ENCODE results near the gene CYSLTR1. TPM values are rescaled to one million over a fixed set of nuclear protein-coding genes. Genes with fewer than 3 reads are reported as not detected.
"Not testable (repeated sequence)": the region's sequence is repeated elsewhere in the genome, so short reads cannot be mapped to it uniquely, and the experiment has no call there.

CYSLTR1 gene
- total RNA-seq, 1 donor from 2014 or later: 1.2 TPM

DNA sequence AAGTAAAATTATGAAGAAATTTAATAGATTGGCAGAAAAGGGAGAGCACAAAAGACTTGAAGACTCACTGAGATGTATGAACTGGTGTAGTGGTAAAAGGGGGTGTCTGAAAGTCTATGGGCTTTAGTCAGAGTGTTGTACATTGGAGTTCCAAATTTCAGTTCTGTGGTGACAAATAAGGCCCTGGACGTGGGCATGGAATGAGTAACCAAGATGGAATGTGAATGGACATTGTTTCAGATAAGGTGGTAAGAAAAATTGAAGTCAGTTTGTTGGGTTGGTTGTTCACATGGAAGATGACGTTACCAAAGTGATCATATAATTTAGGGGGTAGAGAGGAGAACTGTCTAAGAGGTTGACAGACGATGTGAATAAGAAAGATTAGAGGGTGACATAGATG, 13.9 kb downstream of the CYSLTR1 start:
- TF ChIP-seq, protein P1, sequence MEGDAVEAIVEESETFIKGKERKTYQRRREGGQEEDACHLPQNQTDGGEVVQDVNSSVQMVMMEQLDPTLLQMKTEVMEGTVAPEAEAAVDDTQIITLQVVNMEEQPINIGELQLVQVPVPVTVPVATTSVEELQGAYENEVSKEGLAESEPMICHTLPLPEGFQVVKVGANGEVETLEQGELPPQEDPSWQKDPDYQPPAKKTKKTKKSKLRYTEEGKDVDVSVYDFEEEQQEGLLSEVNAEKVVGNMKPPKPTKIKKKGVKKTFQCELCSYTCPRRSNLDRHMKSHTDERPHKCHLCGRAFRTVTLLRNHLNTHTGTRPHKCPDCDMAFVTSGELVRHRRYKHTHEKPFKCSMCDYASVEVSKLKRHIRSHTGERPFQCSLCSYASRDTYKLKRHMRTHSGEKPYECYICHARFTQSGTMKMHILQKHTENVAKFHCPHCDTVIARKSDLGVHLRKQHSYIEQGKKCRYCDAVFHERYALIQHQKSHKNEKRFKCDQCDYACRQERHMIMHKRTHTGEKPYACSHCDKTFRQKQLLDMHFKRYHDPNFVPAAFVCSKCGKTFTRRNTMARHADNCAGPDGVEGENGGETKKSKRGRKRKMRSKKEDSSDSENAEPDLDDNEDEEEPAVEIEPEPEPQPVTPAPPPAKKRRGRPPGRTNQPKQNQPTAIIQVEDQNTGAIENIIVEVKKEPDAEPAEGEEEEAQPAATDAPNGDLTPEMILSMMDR (IDR thresholded peaks at IDR 0.05; ENCODE audit: borderline replicate concordance): no peak

DNA sequence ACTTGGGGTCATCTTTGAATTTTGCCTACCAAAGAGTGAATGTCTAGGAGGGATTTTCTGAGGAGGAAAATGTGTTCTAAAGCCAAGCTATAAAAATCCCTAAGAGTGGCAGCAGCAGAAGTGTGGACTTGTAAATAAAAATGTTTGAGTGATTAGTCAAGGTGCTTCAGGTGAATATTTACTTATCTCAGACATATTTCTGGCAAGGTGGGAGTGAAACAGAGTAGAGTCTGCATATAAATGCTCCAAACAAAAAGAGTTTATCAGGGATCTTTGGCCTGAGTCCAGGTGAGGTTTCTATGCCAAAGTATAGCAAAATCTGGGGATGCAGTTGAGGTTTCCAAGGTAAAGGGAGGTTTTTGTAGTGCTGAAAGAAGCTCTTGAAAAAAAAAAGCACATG, 19.7 kb downstream of the CYSLTR1 start:
- DNase-seq: no peak
- intact Hi-C loops (cut with micrococcal nuclease): no loop called here
- Histone ChIP-seq H3K4me1 (no peaks in the 10 kb centered on the region), H3K4me3 (no peak overlapping the region), H3K27me3 (ENCODE audit: low read depth) (no peaks in the 10 kb centered on the region), H3K27ac (replicated peaks) (no peak overlapping the region), H3K36me3 (no peaks in the 10 kb centered on the region), H3K9me3 (replicated peaks) (no peaks in the 10 kb centered on the region)
- TF ChIP-seq, protein P1 (IDR thresholded peaks at IDR 0.05; ENCODE audit: borderline replicate concordance): no peak

More for the DNA sequence above, 13.9 kb downstream of the CYSLTR1 start:
- no peaks in the 10 kb centered on the region for H3K27me3 ChIP-seq (ENCODE audit: low read depth)
- no peak overlapping the region for H3K4me3 ChIP-seq
- H3K4me1 ChIP-seq: no peaks in the 10 kb centered on the region
- H3K9me3 ChIP-seq (replicated peaks): no peaks in the 10 kb centered on the region
- no peaks in the 10 kb centered on the region for H3K36me3 ChIP-seq
- H3K27ac ChIP-seq (replicated peaks): no peak overlapping the region
- no peak for DNase-seq
- intact Hi-C loops (cut with micrococcal nuclease): no loop called here

DNA sequence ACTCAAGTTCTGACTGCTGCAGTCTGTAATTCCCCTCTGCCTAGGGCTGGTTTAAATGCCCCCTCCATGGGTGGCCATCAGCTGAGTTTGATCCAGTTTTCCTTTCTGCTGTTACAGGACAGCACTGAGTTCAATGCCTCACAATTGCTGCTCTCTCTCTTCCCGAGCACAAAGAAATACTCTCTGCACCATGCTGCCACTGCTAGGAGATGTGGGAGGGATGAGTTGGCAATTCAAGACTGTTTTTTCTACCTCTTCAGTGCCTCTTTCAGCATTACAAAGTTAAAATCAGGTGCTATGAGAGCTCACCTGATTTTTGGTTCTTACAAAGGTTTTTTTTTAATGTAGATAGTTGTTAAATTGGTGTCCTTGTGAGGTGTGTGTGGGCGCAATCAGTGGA, 24.3 kb downstream of the CYSLTR1 start:
- Histone ChIP-seq H3K4me3 (no peak overlapping the region), H3K27ac (replicated peaks) (no peak overlapping the region), H3K27me3 (ENCODE audit: low read depth) (no peaks in the 10 kb centered on the region), H3K36me3 (no peaks in the 10 kb centered on the region), H3K4me1 (no peaks in the 10 kb centered on the region), H3K9me3 (replicated peaks) (peaks cover 27% of the 10 kb centered on the region)
- intact Hi-C loops (cut with micrococcal nuclease): no loop called here
- DNase-seq: no peak
- TF ChIP-seq, protein P1 (IDR thresholded peaks at IDR 0.05; ENCODE audit: borderline replicate concordance): no peak

DNA sequence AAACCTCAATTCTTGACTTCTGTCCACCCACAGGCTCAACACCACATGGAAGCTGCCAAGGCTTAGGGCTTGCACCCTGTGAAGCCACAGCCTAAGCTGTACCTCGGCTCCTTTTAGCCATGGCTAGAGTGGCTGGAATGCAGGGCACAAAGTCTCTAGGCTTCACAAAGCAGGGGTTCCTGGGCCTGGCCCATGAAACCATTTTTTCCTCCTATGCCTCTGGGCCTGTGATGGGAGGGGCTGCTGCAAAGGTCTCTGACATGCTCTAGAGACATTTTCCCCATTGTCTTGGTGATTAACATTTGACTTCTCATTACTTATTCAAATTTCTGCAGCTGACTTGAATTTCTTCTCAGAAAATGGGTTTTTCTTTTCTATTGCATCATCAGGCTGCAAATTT, 26.5 kb downstream of the CYSLTR1 start:
- H3K36me3 ChIP-seq; H3K27ac ChIP-seq (replicated peaks); H3K27me3 ChIP-seq (ENCODE audit: low read depth); intact Hi-C loops (cut with micrococcal nuclease); H3K4me3 ChIP-seq; H3K4me1 ChIP-seq; DNase-seq: not testable (repeated sequence)
- peaks cover 30% of the 10 kb centered on the region for H3K9me3 ChIP-seq (replicated peaks)

DNA sequence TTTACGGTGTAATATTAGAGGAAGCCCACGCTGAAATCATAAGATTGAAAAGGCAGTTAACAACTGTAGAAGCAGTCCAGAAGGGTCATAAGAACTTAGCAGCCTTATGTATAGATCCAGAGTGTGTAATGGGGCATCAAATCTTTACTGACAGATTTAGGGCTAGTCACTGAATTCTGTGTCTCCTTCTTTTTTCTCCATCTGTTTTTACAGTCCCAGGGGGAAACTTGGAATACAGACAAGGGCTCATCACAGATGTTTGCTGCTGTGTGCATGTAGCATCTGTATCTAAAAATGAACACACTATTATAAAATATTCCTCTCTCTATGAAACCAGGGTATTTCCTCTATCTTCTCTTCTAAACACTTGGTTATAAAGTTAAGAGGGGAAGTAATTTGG, 43.9 kb downstream of the CYSLTR1 start:
- Histone ChIP-seq H3K36me3 (no peaks in the 10 kb centered on the region), H3K27me3 (ENCODE audit: low read depth) (no peaks in the 10 kb centered on the region), H3K9me3 (replicated peaks) (peaks cover 14% of the 10 kb centered on the region), H3K4me1 (no peaks in the 10 kb centered on the region), H3K27ac (replicated peaks) (no peak overlapping the region), H3K4me3 (no peak overlapping the region)
- TF ChIP-seq, protein P1 (IDR thresholded peaks at IDR 0.05; ENCODE audit: borderline replicate concordance): no peak
- intact Hi-C loops (cut with micrococcal nuclease): no loop called here
- DNase-seq: no peak

DNA sequence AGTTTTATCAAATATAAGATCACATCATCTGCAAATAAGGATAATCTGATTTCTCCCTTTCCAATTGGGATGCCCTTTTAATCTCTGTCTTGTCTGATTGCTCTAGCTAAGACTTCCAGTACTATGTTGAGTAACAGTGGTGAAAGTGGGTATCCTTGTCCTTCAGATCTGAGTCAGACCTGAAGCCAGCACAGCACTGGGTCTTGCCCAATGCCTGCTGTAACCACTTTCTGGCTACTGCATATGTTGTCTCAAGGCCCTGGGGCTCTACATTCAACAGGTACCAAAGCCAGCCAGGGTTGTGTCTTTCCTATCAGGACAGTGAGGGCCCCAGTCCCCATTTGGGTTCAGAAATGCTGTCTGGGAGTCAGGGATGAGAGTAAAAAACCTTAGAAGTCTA, 90.3 kb downstream of the CYSLTR1 start:
- Histone ChIP-seq H3K4me3 (no peak overlapping the region), H3K36me3 (no peaks in the 10 kb centered on the region), H3K9me3 (replicated peaks) (no peaks in the 10 kb centered on the region), H3K27ac (replicated peaks) (no peak overlapping the region), H3K27me3 (ENCODE audit: low read depth) (no peaks in the 10 kb centered on the region), H3K4me1 (no peaks in the 10 kb centered on the region)
- intact Hi-C loops (cut with micrococcal nuclease): no loop called here
- TF ChIP-seq, protein P1 (IDR thresholded peaks at IDR 0.05; ENCODE audit: borderline replicate concordance): no peak
- DNase-seq: no peak

DNA sequence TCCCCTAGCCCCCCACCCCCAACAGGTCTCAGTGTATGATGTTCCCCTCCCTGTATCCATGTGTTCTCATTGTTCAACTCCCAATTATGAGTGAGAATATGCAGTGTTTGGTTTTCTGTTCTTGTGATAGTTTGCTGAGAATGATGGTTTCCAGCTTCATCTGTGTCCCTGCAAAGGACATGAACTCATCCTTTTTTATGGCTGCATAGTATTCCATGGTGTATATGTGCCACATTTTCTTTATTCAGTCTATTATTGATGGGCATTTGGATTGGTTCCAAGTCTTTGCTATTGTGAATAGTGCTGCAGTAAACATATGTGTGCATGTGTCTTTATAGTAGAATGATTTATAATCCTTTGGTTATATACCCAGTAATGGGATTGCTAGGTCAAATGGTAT, 101.4 kb downstream of the CYSLTR1 start:
- H3K4me1 ChIP-seq; H3K27ac ChIP-seq (replicated peaks); H3K36me3 ChIP-seq; H3K4me3 ChIP-seq; H3K27me3 ChIP-seq (ENCODE audit: low read depth); H3K9me3 ChIP-seq (replicated peaks); DNase-seq; intact Hi-C loops (cut with micrococcal nuclease): not testable (repeated sequence)

Measured in left ventricle myocardium inferior (tissue), 1 donor.